Activated naive CD4-positive, alpha-beta T cell (primary cell): ENCODE results near the gene DNMT3A.

Experiments
- DNase-seq, 4 experiments: peaks; one replicate each; lab custom pipeline; 2025; lab: John Stamatoyannopoulos, UW

DNMT3A gene

GRCh38 chr2:25304826-25305596 is 36.7 kb downstream of the DNMT3A start:
- DNase-seq: no peak

- DNase-seq: no peak
Measured at GRCh38 chr2:25304321-25304720, 37.4 kb downstream of the DNMT3A start.

- no peak for DNase-seq
Measured at GRCh38 chr2:25303633-25304236, 38.0 kb downstream of the DNMT3A start.

DNA sequence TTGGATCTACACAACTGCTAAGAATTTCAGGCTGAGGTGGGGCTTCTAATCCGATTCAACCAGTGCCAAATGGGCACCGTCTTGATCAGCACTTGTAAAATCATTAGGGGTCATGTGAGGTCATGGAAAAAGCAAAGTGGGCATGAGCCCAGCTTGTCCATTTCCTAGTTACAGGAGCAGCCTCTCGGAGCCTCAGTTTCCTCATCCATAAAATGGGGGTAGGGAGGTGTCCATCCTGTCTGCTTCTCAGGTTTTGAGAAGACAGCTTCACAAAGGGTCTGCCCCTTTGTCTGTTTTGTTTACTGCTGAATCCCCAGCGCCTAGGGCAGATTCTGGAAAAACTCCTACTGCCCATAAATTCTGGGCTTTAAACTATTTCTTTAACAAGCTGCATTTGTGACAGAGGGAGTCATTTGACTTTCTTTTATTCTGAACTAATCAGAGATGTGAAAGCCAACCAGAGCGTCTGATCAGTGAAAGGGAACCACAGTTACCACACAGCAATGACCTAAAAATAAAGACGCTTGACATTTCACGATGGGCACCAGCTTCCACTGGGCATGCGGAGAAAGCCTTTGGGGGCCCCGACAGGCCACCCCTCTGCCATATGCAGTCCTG is 38.9 kb downstream of the DNMT3A start:
- no peak for DNase-seq

GRCh38 chr2:25301453-25302352 is 40.0 kb downstream of the DNMT3A start:
- DNase-seq: peak in 1 of 4 experiments; percentile 27

DNA sequence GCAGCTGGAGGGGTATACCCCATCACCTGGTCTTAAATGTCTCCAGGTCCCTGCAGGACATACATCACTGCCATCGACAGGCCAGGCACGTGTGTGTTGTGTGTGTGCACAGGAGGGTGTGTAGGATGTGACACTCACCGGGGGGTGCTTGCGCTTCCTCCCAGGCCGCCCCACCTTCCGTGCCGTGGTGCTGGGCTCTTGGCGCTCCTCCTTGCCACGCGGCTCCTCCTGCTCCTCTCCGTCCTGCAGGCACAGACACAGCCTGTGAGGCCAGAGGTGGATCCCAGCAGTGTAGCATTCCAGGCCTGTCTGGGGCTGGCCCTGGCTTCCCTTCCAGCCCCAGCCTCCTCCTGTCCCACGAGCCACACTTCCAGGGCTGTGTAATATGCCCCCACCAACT is 41.7 kb downstream of the DNMT3A start:
- no peak for DNase-seq

GRCh38 chr2:25298776-25299431 is 42.8 kb downstream of the DNMT3A start:
- DNase-seq: no peak

GRCh38 chr2:25297738-25298137 is 44.0 kb downstream of the DNMT3A start:
- DNase-seq: no peak

- DNase-seq: no peak
Measured at GRCh38 chr2:25295621-25296020, 46.1 kb downstream of the DNMT3A start.

DNA sequence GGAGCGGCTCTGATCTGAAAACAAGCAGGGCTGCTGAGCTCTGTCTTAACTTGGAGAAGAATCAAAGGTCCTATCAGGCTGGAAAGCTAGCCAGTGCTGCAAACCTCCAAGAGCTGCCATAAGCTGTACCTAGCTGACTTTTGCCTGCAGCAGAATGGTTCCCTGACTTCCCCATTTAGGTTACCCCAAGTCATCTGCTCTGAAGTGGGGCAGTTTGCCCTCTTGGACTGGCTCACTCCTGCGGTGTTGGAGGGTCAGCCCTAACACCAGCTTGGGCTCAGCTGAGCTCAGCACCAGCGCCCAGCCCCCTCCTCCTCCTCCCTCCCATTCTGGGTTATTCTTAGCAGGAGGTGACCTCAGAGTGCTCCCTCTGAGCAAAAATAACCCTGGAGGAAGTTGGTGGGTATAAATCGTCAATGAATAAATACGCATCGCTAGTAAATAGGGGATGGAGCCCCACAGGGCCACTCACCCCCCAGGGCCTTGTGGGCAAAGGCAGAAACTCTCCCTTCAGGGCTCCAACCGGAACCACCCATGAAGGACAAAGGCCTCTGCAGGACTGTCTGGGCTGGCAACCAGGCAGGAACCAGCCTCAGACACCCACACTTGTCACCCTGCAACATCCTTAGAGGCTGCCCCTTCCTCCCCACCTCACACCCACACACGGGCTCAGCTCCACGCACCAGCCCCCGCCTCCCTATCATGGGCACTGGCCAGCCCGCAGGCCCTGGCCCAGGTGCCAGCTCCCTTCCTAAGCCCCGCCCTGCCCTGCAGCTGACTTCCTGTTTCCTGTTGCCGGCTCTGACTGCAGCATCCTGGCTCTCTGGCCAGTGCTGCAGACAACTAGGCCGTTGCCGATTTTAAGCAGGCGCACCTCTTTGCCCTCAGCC is 46.9 kb downstream of the DNMT3A start:
- peak; percentile 21 to 69 (median 40) for DNase-seq

- no peak for DNase-seq
Measured at GRCh38 chr2:25293958-25294562, 47.7 kb downstream of the DNMT3A start.

DNA sequence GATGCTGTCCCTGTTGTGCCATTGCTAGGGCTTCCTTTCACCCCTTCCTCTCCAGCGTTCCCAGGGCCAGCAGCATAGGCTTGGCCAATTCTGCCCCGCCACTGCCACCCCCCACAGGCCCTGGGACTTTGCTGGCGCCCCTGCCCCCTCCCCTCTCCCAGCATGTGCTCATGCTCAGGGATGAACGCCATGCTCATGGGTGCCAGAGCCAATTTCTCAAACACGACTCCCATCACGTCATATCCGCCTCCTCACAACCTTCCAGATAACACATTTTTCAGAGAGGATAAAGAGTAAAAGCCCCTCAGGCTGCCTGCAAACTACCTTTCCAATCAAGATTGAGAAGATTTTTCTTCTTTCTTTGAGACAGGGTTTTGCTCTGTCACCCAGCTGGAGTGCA is 48.6 kb downstream of the DNMT3A start:
- DNase-seq: no peak

DNA sequence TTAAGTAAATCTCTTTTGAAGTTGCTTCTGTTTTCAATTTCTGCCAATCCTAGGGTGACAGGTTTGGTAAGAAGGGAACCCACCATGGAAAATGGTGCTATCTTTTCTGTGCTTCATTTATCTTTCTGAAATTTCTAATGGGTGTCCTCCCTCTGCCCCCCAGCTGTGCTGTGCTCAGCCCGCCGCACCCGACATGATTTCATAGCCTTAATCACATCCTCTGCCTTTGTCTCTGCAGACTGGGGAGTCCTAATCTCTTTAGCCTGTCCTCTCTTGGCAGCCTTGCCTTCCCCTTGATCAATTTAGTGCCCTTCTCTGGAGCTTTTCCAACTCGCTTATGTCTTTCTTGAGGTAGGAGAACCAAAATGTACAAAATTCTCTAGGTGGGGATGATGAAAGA is 49.3 kb downstream of the DNMT3A start:
- DNase-seq: no peak

GRCh38 chr2:25290811-25291495 is 50.8 kb downstream of the DNMT3A start:
- no peak for DNase-seq

GRCh38 chr2:25286723-25287483 is 54.8 kb downstream of the DNMT3A start:
- no peak for DNase-seq

DNA sequence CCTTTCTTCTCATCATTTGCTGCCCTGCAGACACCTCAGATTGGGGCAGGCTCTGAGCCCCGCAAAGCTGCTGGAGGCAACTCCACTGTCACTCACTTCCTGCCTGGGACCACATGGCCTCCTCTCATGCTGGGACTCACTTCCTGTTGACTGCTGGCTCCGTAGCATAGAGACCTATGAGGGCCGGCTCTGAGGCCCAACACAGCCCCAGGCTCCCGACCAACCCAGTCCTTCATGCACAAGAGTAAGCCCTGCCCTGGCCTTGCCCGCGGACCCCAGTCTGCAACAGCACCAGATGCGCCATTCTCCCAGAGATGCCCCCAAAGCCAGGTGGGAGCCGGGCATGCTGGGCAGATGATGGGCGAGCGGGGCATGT is 55.7 kb downstream of the DNMT3A start:
- DNase-seq: peak in 3 of 4 experiments; percentile 18 to 59 (median 52)

GRCh38 chr2:25285265-25286024 is 56.3 kb downstream of the DNMT3A start:
- DNase-seq: no peak

DNA sequence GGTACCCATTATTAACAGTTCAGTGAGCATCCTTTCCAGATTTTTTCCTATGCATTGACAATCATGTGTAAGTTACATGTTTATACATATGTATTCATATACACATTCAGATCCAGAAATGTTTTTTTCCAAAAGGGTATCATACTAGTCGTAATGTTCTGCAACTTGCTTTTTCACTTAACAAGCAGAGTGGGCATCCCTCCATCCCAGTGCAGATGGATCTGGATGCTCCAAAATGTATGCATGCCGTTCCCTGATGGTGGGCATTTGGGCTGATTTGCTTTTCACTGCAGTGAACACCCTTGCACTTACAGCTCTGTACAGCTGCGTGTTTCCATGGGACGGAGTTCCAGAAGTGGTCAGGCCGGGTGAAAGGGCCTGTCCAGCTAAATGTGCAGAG is 57.0 kb downstream of the DNMT3A start:
- DNase-seq: no peak
